ENCODE measurements around the gene MYH9. TPM values are rescaled to one million over a fixed set of nuclear protein-coding genes. Genes with fewer than 3 reads are reported as not detected.
"Not testable (repeated sequence)": the region's sequence is repeated elsewhere in the genome, so short reads cannot be mapped to it uniquely, and the experiment has no call there.

MYH9 gene
- total and polyA plus RNA-seq, 4 donors, result 184 to 667 (median 332) TPM

- DNase-seq (no peak), ATAC-seq (ENCODE audit: insufficient read depth, low FRiP score) (no peak)
- Histone ChIP-seq H3K27me3 (ENCODE audit: control insufficient read depth in 3 of 3, insufficient read depth in 3 of 3, low read length in 2 of 3) (no peaks in the 10 kb centered on the region), H3K9me3 (ENCODE audit: control insufficient read depth in 4 of 4, insufficient read depth in 3 of 4, low read length in 3 of 4) (no peaks in the 10 kb centered on the region), H3K9ac (ENCODE audit: insufficient read depth in 1 of 2, low read length in 2 of 2) (no peak overlapping the region), H3K36me3 (ENCODE audit: control insufficient read depth in 4 of 4, insufficient read depth in 4 of 4, low read length in 4 of 4) (no peaks in the 10 kb centered on the region), H3K4me1 (ENCODE audit: control insufficient read depth in 5 of 5, insufficient read depth in 5 of 5, low read length in 5 of 5) (peaks cover 0 to 12% (median 3%) of the 10 kb centered on the region in 5 donors), H3K27ac (ENCODE audit: low read depth in 1 of 2, low read length in 1 of 2) (peak overlapping the region in 1 of 2 donors; percentile 20), H3K4me3 (no peak overlapping the region)
- 71 to 76% methylated on average over 6 of the region's 6 CpGs for WGBS, 2 donors
- TF ChIP-seq CTCF (IDR thresholded peaks at IDR 0.05; ENCODE audit: control extremely low read depth, extremely low read depth), result no peak
Observed at GRCh38 chr22:36411589-36412258, 24.0 kb upstream of the MYH9 start.

- 20 to 34% methylated on average over 56 of the region's 56 CpGs for WGBS, 2 donors
- H3K9me3 ChIP-seq (ENCODE audit: control insufficient read depth in 4 of 4, insufficient read depth in 3 of 4, low read length in 3 of 4), result no peaks in the 10 kb centered on the region
- peak overlapping the region; percentile 39 to 79 for H3K9ac ChIP-seq (ENCODE audit: insufficient read depth in 1 of 2, low read length in 2 of 2)
- H3K27ac ChIP-seq (ENCODE audit: low read depth in 1 of 2, low read length in 1 of 2), result peak overlapping the region; percentile 74 to 82
- H3K27me3 ChIP-seq (ENCODE audit: control insufficient read depth in 3 of 3, insufficient read depth in 3 of 3, low read length in 2 of 3), result no peaks in the 10 kb centered on the region
- peak overlapping the region; percentile 23 for H3K4me3 ChIP-seq
- H3K36me3 ChIP-seq (ENCODE audit: control insufficient read depth in 4 of 4, insufficient read depth in 4 of 4, low read length in 4 of 4), result no peaks in the 10 kb centered on the region
- DNase-seq, result peak; percentile 92 to 95 (median 93)
- peaks cover 0 to 15% (median 3%) of the 10 kb centered on the region in 5 donors for H3K4me1 ChIP-seq (ENCODE audit: control insufficient read depth in 5 of 5, insufficient read depth in 5 of 5, low read length in 5 of 5)
- ATAC-seq (ENCODE audit: insufficient read depth, low FRiP score), result peak; percentile 89
- no peak for TF ChIP-seq CTCF (IDR thresholded peaks at IDR 0.05; ENCODE audit: control extremely low read depth, extremely low read depth)
Observed at GRCh38 chr22:36409911-36410756, 22.4 kb upstream of the MYH9 start.

GRCh38 chr22:36409554-36409910 is 21.8 kb upstream of the MYH9 start:
- Histone ChIP-seq H3K27ac (ENCODE audit: low read depth in 1 of 2, low read length in 1 of 2) (peak overlapping the region in 1 of 2 donors; percentile 82), H3K4me3 (peak overlapping the region; percentile 23), H3K9ac (ENCODE audit: insufficient read depth in 1 of 2, low read length in 2 of 2) (peak overlapping the region; percentile 17 to 39), H3K4me1 (ENCODE audit: control insufficient read depth in 5 of 5, insufficient read depth in 5 of 5, low read length in 5 of 5) (peaks cover 0 to 16% (median 3%) of the 10 kb centered on the region in 5 donors)
- H3K36me3 ChIP-seq (ENCODE audit: control insufficient read depth in 4 of 4, insufficient read depth in 4 of 4, low read length in 4 of 4); H3K27me3 ChIP-seq (ENCODE audit: control insufficient read depth in 3 of 3, insufficient read depth in 3 of 3, low read length in 2 of 3); H3K9me3 ChIP-seq (ENCODE audit: control insufficient read depth in 4 of 4, insufficient read depth in 3 of 4, low read length in 3 of 4); ATAC-seq (ENCODE audit: insufficient read depth, low FRiP score); DNase-seq: not testable (repeated sequence)
- WGBS, 2 donors, result 60 to 79% methylated on average over 15 of the region's 15 CpGs

- no peak for TF ChIP-seq CTCF (IDR thresholded peaks at IDR 0.05; ENCODE audit: control extremely low read depth, extremely low read depth)
- ATAC-seq (ENCODE audit: insufficient read depth, low FRiP score) (no peak), DNase-seq (no peak)
- Histone ChIP-seq H3K36me3 (ENCODE audit: control insufficient read depth in 4 of 4, insufficient read depth in 4 of 4, low read length in 4 of 4) (no peaks in the 10 kb centered on the region), H3K4me1 (ENCODE audit: control insufficient read depth in 5 of 5, insufficient read depth in 5 of 5, low read length in 5 of 5) (peaks cover 0 to 16% (median 3%) of the 10 kb centered on the region in 5 donors), H3K27me3 (ENCODE audit: control insufficient read depth in 3 of 3, insufficient read depth in 3 of 3, low read length in 2 of 3) (no peaks in the 10 kb centered on the region), H3K27ac (ENCODE audit: low read depth in 1 of 2, low read length in 1 of 2) (peak overlapping the region; percentile 15 to 16), H3K9ac (ENCODE audit: insufficient read depth in 1 of 2, low read length in 2 of 2) (no peak overlapping the region), H3K9me3 (ENCODE audit: control insufficient read depth in 4 of 4, insufficient read depth in 3 of 4, low read length in 3 of 4) (no peaks in the 10 kb centered on the region), H3K4me3 (no peak overlapping the region)
- WGBS, 2 donors, result 79 to 85% methylated on average over 2 of the region's 2 CpGs
Observed at GRCh38 chr22:36409056-36409455, 21.3 kb upstream of the MYH9 start.

Measured in lung (tissue), 12 donors.